NCI-H2196 treated with DMSO at 0.1 percent for 48 hours (cell line): ENCODE measurements around the gene MGA.

Experiments used
- DNase-seq: peaks from one replicate; lab custom pipeline; 2025; ENCODE audit not compliant: unreplicated experiment; lab: John Stamatoyannopoulos, UW

Gene MGA

GRCh38 chr15:41805711-41806110 is 145.5 kb downstream of the MGA start:
- DNase-seq = no peak

- peak; percentile 20 for DNase-seq
These were observed 146.3 kb downstream of the MGA start for GRCh38 chr15:41806291-41807181.

- no peak for DNase-seq
These were observed 148.9 kb downstream of the MGA start for GRCh38 chr15:41809121-41809520.

GRCh38 chr15:41809526-41810220 is 149.5 kb downstream of the MGA start:
- no peak for DNase-seq

GRCh38 chr15:41810651-41811431 is 150.6 kb downstream of the MGA start:
- no peak for DNase-seq

- DNase-seq = no peak
These were observed 151.4 kb downstream of the MGA start for GRCh38 chr15:41811432-41812195.

GRCh38 chr15:41812820-41813375 is 152.7 kb downstream of the MGA start:
- no peak for DNase-seq

GRCh38 chr15:41813426-41813825 is 153.2 kb downstream of the MGA start:
- DNase-seq = no peak

- no peak for DNase-seq
These were observed 154.3 kb downstream of the MGA start for GRCh38 chr15:41814534-41814933.

GRCh38 chr15:41816788-41817187 is 156.6 kb downstream of the MGA start:
- no peak for DNase-seq

GRCh38 chr15:41817327-41817726 is 157.1 kb downstream of the MGA start:
- no peak for DNase-seq

GRCh38 chr15:41817781-41818180 is 157.6 kb downstream of the MGA start:
- DNase-seq = no peak

GRCh38 chr15:41819455-41820050 is 159.3 kb downstream of the MGA start:
- no peak for DNase-seq

GRCh38 chr15:41820791-41821423 is 160.7 kb downstream of the MGA start:
- DNase-seq = no peak

GRCh38 chr15:41821831-41822230 is 161.6 kb downstream of the MGA start:
- DNase-seq = no peak

GRCh38 chr15:41822471-41822870 is 162.3 kb downstream of the MGA start:
- DNase-seq = no peak
